BLaER1 treated with 17β-estradiol and CSF1 and Interleukin-3, amounts not matched to agents 10 nM and 100 nM (cell line): ENCODE measurements around the gene STING1.
"Not testable (repeated sequence)": the region's sequence is repeated elsewhere in the genome, so short reads cannot be mapped to it uniquely, and the experiment has no call there.

ENCODE experiments used
- H3K27ac ChIP-seq, 11 experiments: shearing (Covaris generic); formaldehyde crosslinking; 2 replicates each; pipeline ENCODE4 v1.8.1; 2022
- H3K27me3 ChIP-seq, 11 experiments: shearing (Covaris generic); formaldehyde crosslinking; 2 replicates each; pipeline ENCODE4 v1.8.1; 2022
- H3K36me3 ChIP-seq, 11 experiments: shearing (Covaris generic); formaldehyde crosslinking; 2 replicates each; pipeline ENCODE4 v1.8.1; 2022
- H3K4me1 ChIP-seq, 10 experiments: shearing (Covaris generic); formaldehyde crosslinking; 2 replicates each; pipeline ENCODE4 v1.8.1; 2022
- H3K4me2 ChIP-seq, 11 experiments: shearing (Covaris generic); formaldehyde crosslinking; 2 replicates each; pipeline ENCODE4 v1.8.1; 2022
- H3K4me3 ChIP-seq, 10 experiments: shearing (Covaris generic); formaldehyde crosslinking; 2 replicates each; pipeline ENCODE4 v1.8.1; 2022
- H3K9ac ChIP-seq, 11 experiments: shearing (Covaris generic); formaldehyde crosslinking; 2 replicates each; pipeline ENCODE4 v1.8.1; 2022
- H3K9me3 ChIP-seq, 11 experiments: shearing (Covaris generic); formaldehyde crosslinking; replicated peaks in 1 of 11; 2 replicates each; pipeline ENCODE4 v1.8.1; 2022
- H4K20me1 ChIP-seq, 11 experiments: shearing (Covaris generic); formaldehyde crosslinking; 2 replicates each; pipeline ENCODE4 v1.8.1; 2022
- Cebpa-rat ChIP-seq, 11 experiments: shearing (Covaris generic); IDR thresholded peaks; 2 replicates each; pipeline ENCODE4 v1.8.1; 2022

Gene STING1

GRCh38 chr5:139512786-139513390 is 30.3 kb upstream of the STING1 start:
- TF ChIP-seq Cebpa-rat (IDR thresholded peaks at IDR 0.05) = no peak
- Histone ChIP-seq H3K36me3 (no peaks in the 10 kb centered on the region), H3K27ac (peak overlapping the region in 7 of 11 experiments; percentile 22 to 51 (median 37); a peak in 12 of 22 replicates), H3K4me3 (no peak overlapping the region), H3K4me2 (peak overlapping the region; percentile 5 to 87 (median 80); a peak in 21 of 22 replicates), H3K9ac (peak overlapping the region in 2 of 11 experiments; percentile 19 to 43; a peak in 1 of 22 replicates), H3K27me3 (no peaks in the 10 kb centered on the region), H4K20me1 (no peaks in the 10 kb centered on the region), H3K4me1 (peaks cover 28 to 77% (median 69%) of the 10 kb centered on the region in 10 experiments), H3K9me3 (peaks cover 0 to 21% (median 9%) of the 10 kb centered on the region in 11 experiments; a peak in 17 of 22 replicates)

GRCh38 chr5:139504722-139505121 is 22.2 kb upstream of the STING1 start:
- H3K27me3 ChIP-seq, H4K20me1 ChIP-seq, H3K9ac ChIP-seq, H3K4me3 ChIP-seq, H3K27ac ChIP-seq, H3K36me3 ChIP-seq, H3K4me2 ChIP-seq: not testable (repeated sequence)
- H3K9me3 ChIP-seq = peaks cover 7 to 30% (median 18%) of the 10 kb centered on the region in 11 experiments; a peak in 21 of 22 replicates
- H3K4me1 ChIP-seq = peaks cover 15 to 35% (median 24%) of the 10 kb centered on the region in 10 experiments

GRCh38 chr5:139503879-139504278 is 21.3 kb upstream of the STING1 start:
- H4K20me1 ChIP-seq, H3K27me3 ChIP-seq, H3K4me3 ChIP-seq, H3K4me2 ChIP-seq, H3K27ac ChIP-seq, H3K9ac ChIP-seq, H3K36me3 ChIP-seq: not testable (repeated sequence)
- H3K4me1 ChIP-seq = peaks cover 15 to 34% (median 24%) of the 10 kb centered on the region in 10 experiments
- H3K9me3 ChIP-seq = peaks cover 7 to 26% (median 18%) of the 10 kb centered on the region in 11 experiments; a peak in 21 of 22 replicates

- H3K36me3 ChIP-seq, H3K27ac ChIP-seq, H3K9ac ChIP-seq, H3K4me3 ChIP-seq, H4K20me1 ChIP-seq, H3K27me3 ChIP-seq: not testable (repeated sequence)
- Histone ChIP-seq H3K4me1 (peaks cover 15 to 28% (median 20%) of the 10 kb centered on the region in 10 experiments), H3K4me2 (peak overlapping the region in 4 of 11 experiments; percentile 10 to 32 (median 23); a peak in 3 of 22 replicates), H3K9me3 (peaks cover 7 to 26% (median 18%) of the 10 kb centered on the region in 11 experiments; a peak in 21 of 22 replicates)
Measured at GRCh38 chr5:139503036-139503817, 20.7 kb upstream of the STING1 start.

GRCh38 chr5:139501381-139501780 is 18.8 kb upstream of the STING1 start:
- Histone ChIP-seq H3K4me3 (no peak overlapping the region), H3K27me3 (no peaks in the 10 kb centered on the region), H3K9ac (no peak overlapping the region), H3K4me2 (peak overlapping the region; percentile 46 to 73 (median 61)), H3K9me3 (peaks cover 7 to 26% (median 18%) of the 10 kb centered on the region in 11 experiments; a peak in 21 of 22 replicates), H3K36me3 (no peaks in the 10 kb centered on the region), H3K27ac (no peak overlapping the region), H3K4me1 (peaks cover 15 to 28% (median 22%) of the 10 kb centered on the region in 10 experiments), H4K20me1 (no peaks in the 10 kb centered on the region)
- no peak for TF ChIP-seq Cebpa-rat (IDR thresholded peaks at IDR 0.05)

- peak overlapping the region; percentile 37 to 70 (median 54) for H3K4me2 ChIP-seq
- peak overlapping the region in 7 of 11 experiments; percentile 9 to 54 (median 33); a peak in 10 of 22 replicates for H3K9ac ChIP-seq
- H3K27ac ChIP-seq = peak overlapping the region; percentile 11 to 81 (median 67); a peak in 20 of 22 replicates
- no peak overlapping the region for H3K4me3 ChIP-seq
- peaks cover 36 to 60% (median 48%) of the 10 kb centered on the region in 10 experiments for H3K4me1 ChIP-seq
- H3K27me3 ChIP-seq = no peaks in the 10 kb centered on the region
- no peak for TF ChIP-seq Cebpa-rat (IDR thresholded peaks at IDR 0.05)
- no peaks in the 10 kb centered on the region for H4K20me1 ChIP-seq
- H3K36me3 ChIP-seq = no peaks in the 10 kb centered on the region
- no peaks in the 10 kb centered on the region for H3K9me3 ChIP-seq
Measured at GRCh38 chr5:139495638-139496435, 13.3 kb upstream of the STING1 start.

GRCh38 chr5:139494832-139495231 is 12.3 kb upstream of the STING1 start:
- H3K36me3 ChIP-seq = no peaks in the 10 kb centered on the region
- H3K4me1 ChIP-seq = peaks cover 36 to 68% (median 45%) of the 10 kb centered on the region in 10 experiments
- TF ChIP-seq Cebpa-rat (IDR thresholded peaks at IDR 0.05) = no peak
- no peak overlapping the region for H3K4me3 ChIP-seq
- H4K20me1 ChIP-seq = no peaks in the 10 kb centered on the region
- H3K27ac ChIP-seq = peak overlapping the region in 8 of 11 experiments; percentile 11 to 81 (median 71); a peak in 12 of 22 replicates
- H3K9me3 ChIP-seq = no peaks in the 10 kb centered on the region
- peak overlapping the region in 10 of 11 experiments; percentile 37 to 70 (median 54); a peak in 17 of 22 replicates for H3K4me2 ChIP-seq
- H3K9ac ChIP-seq = 0 out of 22 replicates have a peak overlapping the region, but pooled peaks of 1 of the 11 experiments have one; percentile 54
- no peaks in the 10 kb centered on the region for H3K27me3 ChIP-seq

- Histone ChIP-seq H3K36me3 (no peaks in the 10 kb centered on the region), H3K4me3 (no peak overlapping the region), H4K20me1 (no peaks in the 10 kb centered on the region), H3K27ac (0 out of 22 replicates have a peak overlapping the region, but pooled peaks of 1 of the 11 experiments have one; percentile 79), H3K9me3 (no peaks in the 10 kb centered on the region), H3K9ac (no peak overlapping the region), H3K4me1 (peaks cover 36 to 74% (median 48%) of the 10 kb centered on the region in 10 experiments), H3K27me3 (no peaks in the 10 kb centered on the region), H3K4me2 (peak overlapping the region in 5 of 11 experiments; percentile 51 to 70 (median 57); a peak in 8 of 22 replicates)
- no peak for TF ChIP-seq Cebpa-rat (IDR thresholded peaks at IDR 0.05)
Measured at GRCh38 chr5:139494256-139494655, 11.7 kb upstream of the STING1 start.
